Activated naive CD8-positive, alpha-beta T cell treated with anti-CD3 and anti-CD28 coated beads, Interleukin-2, amount 50 U/mL, for 24 hours (primary cell): ENCODE measurements around the gene TNNC1.

Experiments used
- ATAC-seq: fragments of 150-1000 bp; cut with Tn5 transposase; one replicate; pipeline ENCODE4 v1.10.0; 2021
- DNase-seq: peaks from one replicate; pipeline ENCODE4 v3.0.0; 2021
- H3K27ac Mint-ChIP-seq: one replicate; pipeline ENCODE4 v1.8.0; 2021; ENCODE audit warnings: mild to moderate bottlenecking, mixed read lengths
- H3K27me3 Mint-ChIP-seq: one replicate; pipeline ENCODE4 v1.8.0; 2021; ENCODE audit warnings: mixed read lengths
- H3K36me3 Mint-ChIP-seq: one replicate; pipeline ENCODE4 v1.8.0; 2021; ENCODE audit warnings: low read depth, mixed read lengths
- H3K4me1 Mint-ChIP-seq: one replicate; pipeline ENCODE4 v1.8.0; 2021; ENCODE audit warnings: mixed read lengths
- H3K4me3 Mint-ChIP-seq: one replicate; pipeline ENCODE4 v1.8.0; 2021; ENCODE audit warnings: mild to moderate bottlenecking, moderate library complexity, mixed read lengths
- H3K9me3 Mint-ChIP-seq: one replicate; pipeline ENCODE4 v1.8.0; 2021; ENCODE audit warnings: mixed read lengths

TNNC1 gene

DNA sequence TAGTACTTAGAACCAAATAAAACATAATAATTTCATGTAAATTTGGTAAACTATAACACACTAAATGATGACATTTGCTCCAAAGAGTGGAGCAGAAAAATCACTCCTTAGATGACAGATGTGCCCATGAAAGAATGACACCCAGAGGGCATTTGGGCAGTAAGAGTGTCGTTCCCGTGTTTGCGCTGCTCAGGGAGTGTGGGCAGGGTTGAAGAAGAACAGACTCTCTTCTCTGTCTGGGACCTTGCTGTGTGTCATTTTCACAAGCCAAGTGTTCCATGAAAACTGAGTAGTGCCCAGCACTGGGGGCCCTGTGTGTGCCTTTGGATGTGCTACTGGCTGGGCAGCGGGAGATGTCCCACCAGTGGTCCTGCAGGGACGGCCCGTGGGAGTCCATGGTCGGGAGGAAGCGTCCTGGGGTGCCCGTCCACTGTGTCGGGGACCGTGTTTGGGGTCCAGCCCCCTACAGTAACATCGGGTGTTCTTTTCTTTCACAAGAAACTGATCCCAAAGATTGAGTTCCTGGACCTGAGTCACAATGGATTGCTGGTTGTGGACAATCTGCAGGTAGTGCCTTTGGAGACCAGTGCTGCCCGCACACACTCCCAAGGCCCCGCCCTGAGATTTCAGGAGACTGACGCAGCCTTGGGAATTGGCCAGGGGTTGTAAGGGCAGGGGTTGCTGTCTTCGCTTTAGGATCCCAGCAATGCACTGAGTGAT, 23.4 kb upstream of the TNNC1 start:
- no peak for ATAC-seq
- H3K27ac Mint-ChIP-seq = no peak overlapping the region
- H3K27me3 Mint-ChIP-seq = no peaks in the 10 kb centered on the region
- H3K4me1 Mint-ChIP-seq = no peaks in the 10 kb centered on the region
- peaks cover 29% of the 10 kb centered on the region for H3K36me3 Mint-ChIP-seq
- no peak overlapping the region for H3K4me3 Mint-ChIP-seq
- no peaks in the 10 kb centered on the region for H3K9me3 Mint-ChIP-seq
- DNase-seq = no peak

DNA sequence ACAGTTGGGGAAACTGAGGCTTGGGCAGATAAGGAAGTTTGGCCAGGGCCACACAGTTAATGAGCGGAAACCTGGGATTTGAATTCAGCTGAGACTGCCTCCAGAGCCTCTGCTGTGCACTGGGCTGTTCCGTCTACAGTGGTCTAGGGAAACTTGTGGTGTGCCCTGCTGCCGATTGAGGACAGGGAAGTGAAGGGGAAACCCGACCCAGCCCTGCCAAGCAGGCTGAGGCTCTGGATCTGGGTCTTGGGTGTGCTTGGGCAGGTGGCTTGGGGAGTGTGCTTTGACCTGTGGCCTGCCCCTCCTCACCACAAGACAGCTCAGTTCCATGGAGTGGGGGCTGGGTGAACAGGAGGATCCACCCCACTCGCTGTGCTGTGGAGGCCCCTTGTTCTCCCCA, 19.2 kb upstream of the TNNC1 start:
- H3K4me3 Mint-ChIP-seq = no peak overlapping the region
- no peak for DNase-seq

DNA sequence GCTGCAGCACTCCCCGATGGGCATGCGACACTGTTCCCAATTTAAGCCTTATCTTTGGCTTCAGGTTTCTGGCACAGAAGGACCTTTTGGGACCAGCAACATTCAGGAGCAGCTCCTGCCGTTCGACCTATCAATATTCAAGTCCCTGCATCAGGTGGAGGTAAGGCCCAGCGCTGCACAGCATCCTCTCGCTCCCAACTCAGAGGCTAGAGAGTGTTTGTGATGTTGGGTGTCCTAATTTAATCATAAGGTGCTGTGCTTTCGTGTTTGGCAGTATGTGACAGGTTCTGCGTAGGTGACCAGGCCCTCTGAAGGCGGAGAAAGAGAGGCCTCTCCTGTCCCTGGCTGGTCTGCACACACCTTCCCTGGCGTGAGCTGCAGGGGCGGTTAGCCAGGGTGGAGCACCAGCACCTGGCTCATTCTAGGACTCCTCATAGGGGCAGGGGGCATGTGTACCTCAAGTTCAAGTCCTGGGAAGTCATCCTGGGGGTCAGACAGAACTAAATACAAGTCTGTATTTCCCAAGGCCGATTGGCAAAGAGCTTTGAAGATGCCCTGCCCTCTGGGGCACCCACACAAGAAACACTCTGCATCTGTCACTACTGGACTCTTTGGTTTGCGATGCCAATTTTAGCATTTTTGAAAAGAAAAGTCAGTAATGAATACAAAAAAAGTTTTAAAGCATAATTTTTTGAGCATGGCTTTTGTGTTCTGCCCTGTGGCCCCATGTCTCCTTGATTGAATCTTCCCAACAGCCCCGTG, 18.6 kb upstream of the TNNC1 start:
- no peaks in the 10 kb centered on the region for H3K9me3 Mint-ChIP-seq

More for the DNA sequence above, 19.2 kb upstream of the TNNC1 start:
- peaks cover 16% of the 10 kb centered on the region for H3K36me3 Mint-ChIP-seq
- no peak overlapping the region for H3K27ac Mint-ChIP-seq
- no peaks in the 10 kb centered on the region for H3K9me3 Mint-ChIP-seq
- no peaks in the 10 kb centered on the region for H3K4me1 Mint-ChIP-seq
- ATAC-seq = no peak
- H3K27me3 Mint-ChIP-seq = no peaks in the 10 kb centered on the region

DNA sequence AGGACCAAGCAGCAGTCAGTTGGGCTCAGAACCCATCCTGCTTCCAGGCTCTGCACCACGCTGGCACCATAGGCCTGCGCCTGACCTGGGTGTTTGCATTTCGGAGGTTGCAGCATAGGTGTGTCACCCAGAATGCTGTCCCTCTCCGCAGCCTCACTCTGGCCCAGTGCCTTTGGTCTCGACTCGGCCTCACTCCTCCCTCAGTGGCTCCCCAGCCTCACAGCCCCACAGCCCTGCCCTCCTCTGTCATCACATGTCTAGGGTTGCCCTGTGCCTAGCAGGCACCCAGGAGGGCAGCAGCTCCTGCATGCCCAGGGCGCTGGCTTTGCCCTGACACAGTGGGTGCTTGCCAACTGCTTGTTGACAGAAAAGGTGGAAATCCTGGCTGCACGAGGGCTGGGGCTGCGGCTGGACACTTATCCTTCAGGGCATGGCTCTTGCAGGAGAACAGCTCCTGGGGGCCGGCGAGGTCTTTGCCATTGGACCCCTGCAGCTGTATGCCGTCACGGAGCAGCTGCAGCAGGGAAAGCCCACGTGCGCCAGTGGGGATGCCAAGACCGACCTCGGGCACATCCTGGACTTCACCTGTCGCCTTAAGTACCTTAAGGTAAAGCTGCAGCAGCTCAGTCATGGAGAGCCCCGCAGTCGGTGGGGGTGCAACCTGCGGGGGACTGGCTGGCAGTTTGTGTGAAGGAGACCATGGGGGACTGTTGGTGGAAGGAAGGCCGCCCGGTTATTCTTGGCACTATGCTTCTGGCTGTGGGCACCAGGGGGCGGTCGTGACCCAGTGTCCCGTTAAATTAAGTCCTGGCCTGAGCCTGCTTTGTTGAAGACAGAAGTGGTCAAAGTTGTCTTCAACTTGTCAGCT, 17.8 kb upstream of the TNNC1 start:
- H3K36me3 Mint-ChIP-seq = peaks cover 16% of the 10 kb centered on the region

More for the DNA sequence above, 18.6 kb upstream of the TNNC1 start:
- ATAC-seq (no peak), DNase-seq (no peak)
- H3K27me3 Mint-ChIP-seq = no peaks in the 10 kb centered on the region
- H3K4me1 Mint-ChIP-seq = no peaks in the 10 kb centered on the region
- H3K4me3 Mint-ChIP-seq = no peak overlapping the region
- H3K27ac Mint-ChIP-seq = no peak overlapping the region
- peaks cover 16% of the 10 kb centered on the region for H3K36me3 Mint-ChIP-seq

DNA sequence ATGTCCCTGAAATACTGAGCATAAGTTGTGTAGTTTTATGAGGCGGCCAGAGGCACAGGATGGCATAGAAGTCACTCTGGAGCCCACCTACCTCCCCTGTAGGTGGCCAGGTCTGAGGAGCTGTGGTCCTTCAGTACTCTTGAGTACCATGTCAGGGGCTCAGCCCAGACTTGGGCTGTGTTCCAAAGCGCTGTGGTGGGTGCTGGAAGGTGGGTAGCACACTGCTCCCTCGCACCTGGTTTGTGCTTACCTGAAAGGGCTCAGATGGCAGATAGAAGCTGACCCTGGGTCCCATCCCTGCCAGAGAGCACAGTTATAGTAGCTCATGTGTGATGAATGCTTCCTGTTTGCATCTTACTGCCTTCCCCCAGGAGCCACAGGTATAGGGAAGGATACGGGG, 17.1 kb upstream of the TNNC1 start:
- Mint-ChIP-seq H3K36me3 (peaks cover 16% of the 10 kb centered on the region), H3K27ac (no peak overlapping the region), H3K9me3 (no peaks in the 10 kb centered on the region), H3K4me1 (no peaks in the 10 kb centered on the region), H3K27me3 (no peaks in the 10 kb centered on the region), H3K4me3 (no peak overlapping the region)
- no peak for ATAC-seq
- DNase-seq = no peak

More for the DNA sequence above, 17.8 kb upstream of the TNNC1 start:
- no peaks in the 10 kb centered on the region for H3K27me3 Mint-ChIP-seq
- no peak overlapping the region for H3K4me3 Mint-ChIP-seq
- H3K4me1 Mint-ChIP-seq = no peaks in the 10 kb centered on the region
- DNase-seq = peak; percentile 50
- H3K27ac Mint-ChIP-seq = no peak overlapping the region
- ATAC-seq = peak; percentile 41
- no peaks in the 10 kb centered on the region for H3K9me3 Mint-ChIP-seq

DNA sequence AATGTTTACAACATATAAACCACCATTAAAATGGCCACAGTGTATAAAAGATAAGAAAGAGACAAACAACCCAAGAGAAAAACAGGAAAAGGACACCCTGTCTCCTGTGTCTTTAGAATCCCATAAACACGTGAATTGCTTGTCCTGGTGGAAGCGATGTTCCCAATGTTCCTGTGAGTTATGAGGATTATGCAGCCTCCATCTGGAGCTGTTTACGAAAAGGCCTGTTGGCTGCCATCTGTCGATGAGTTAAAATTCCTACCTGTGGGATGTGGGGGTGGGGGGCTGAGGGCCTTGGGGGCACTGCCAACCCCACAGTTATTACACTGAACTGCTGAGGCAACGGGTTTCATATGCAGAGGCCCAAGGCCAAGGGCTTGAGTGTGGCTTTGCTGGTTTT, 15.2 kb upstream of the TNNC1 start:
- H3K27me3 Mint-ChIP-seq = no peaks in the 10 kb centered on the region
- peaks cover 14% of the 10 kb centered on the region for H3K36me3 Mint-ChIP-seq
- ATAC-seq = no peak

DNA sequence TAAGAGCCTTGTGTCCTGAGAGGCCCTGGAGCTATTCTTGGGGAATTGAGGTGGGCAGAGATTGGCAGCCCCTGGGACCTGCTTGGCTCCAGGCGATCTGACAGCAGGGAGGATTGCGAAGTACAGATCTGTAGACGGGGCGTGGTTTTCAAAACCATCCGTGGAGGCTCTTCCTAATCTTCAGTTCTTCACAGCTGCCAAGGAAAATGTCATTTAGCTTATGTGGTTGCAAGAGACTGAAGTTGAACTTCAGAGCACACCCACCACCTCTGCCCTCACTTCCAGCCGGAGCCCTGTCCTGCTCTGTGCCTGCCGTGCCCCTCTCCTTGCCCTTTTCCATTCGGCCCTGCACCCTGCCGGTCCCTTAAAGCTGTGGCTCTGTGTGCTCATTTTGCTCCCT, 14.5 kb upstream of the TNNC1 start:
- Mint-ChIP-seq H3K4me3 (no peak overlapping the region), H3K36me3 (peaks cover 11% of the 10 kb centered on the region), H3K4me1 (peaks cover 2% of the 10 kb centered on the region), H3K27ac (no peak overlapping the region), H3K27me3 (no peaks in the 10 kb centered on the region), H3K9me3 (no peaks in the 10 kb centered on the region)
- DNase-seq (no peak), ATAC-seq (no peak)

More for the DNA sequence above, 15.2 kb upstream of the TNNC1 start:
- H3K27ac Mint-ChIP-seq = no peak overlapping the region
- no peak overlapping the region for H3K4me3 Mint-ChIP-seq
- DNase-seq = no peak
- H3K9me3 Mint-ChIP-seq = no peaks in the 10 kb centered on the region
- H3K4me1 Mint-ChIP-seq = no peaks in the 10 kb centered on the region

DNA sequence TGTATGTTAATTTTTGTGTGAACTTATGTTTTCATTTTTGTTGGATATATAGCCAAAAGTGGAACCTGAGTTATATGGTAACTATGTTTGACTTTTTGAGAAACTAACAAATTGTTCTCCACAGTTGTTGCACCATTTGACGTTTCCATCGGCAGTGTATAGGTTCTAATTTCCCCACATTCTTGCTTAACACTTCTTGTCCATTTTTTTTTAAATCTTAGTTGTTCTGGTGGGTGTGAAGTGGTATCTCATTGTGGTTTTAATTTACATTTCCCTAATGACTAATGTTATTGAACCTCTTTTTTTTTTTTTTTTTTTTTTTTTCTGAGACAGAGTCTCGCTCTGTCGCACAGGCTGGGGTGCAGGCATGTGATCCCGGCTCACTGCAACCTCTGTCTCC, 9.6 kb upstream of the TNNC1 start:
- peaks cover 11% of the 10 kb centered on the region for H3K4me1 Mint-ChIP-seq
- no peak overlapping the region for H3K27ac Mint-ChIP-seq
- no peaks in the 10 kb centered on the region for H3K27me3 Mint-ChIP-seq
- ATAC-seq (no peak), DNase-seq (no peak)
- H3K4me3 Mint-ChIP-seq = no peak overlapping the region
- H3K9me3 Mint-ChIP-seq = no peaks in the 10 kb centered on the region
- H3K36me3 Mint-ChIP-seq = peaks cover 18% of the 10 kb centered on the region

DNA sequence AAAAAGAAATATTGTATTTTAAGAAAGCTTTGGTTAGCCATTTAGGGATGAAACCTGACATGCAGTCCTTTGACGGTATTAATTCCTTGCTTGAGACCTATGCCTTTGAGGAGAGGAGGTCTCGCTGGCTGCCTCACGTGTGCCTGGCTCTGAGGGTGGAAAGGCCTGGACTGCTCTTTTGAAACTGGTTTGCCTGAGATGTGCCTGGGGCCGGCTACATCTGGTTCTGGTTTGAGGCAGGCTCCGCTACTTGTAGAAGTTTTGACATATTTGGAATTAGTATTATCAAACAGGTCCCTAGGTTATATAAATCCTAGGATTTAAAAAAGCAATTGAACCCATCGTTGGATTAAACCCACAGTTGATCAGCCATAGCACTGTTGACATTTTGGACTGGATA, 8.0 kb upstream of the TNNC1 start:
- H3K27ac Mint-ChIP-seq = no peak overlapping the region

DNA sequence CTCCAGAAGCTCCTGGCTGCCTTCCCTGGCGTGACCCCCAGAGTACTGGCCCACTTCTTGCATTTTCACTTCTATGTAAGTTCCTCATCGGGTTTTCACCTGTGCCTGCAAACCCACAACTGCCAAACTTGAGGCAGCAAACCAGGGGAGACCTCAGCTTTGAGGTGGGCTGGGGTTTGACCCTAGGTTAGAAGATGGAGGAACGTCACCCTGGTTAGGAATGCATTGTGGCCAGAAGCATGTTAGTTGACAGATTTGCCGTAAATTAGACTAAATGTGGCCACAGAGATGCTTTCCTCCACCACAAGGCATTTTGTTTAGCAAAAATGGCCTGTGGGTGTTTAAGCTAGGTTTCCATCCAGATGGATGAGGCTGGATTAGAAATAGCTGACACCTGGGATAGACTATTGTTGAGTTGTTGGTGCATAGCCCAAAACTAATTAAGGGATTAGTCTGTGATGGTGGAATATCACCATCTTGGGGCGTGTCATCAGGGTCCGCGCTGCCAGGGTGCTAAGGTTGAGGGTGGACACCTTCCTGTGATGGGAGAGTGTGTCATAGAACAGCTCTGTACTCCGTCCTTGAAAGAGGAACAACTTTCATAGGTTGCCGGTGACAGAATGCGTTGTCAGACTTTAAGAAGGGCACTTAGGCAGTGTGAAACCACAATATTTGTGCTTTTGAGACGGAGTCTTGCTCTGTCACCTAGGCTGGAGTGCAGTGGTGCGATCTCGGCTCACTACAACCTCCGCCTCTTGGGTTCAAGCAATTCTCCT, 5.1 kb upstream of the TNNC1 start:
- ATAC-seq = no peak
- Mint-ChIP-seq H3K9me3 (no peaks in the 10 kb centered on the region), H3K27ac (no peak overlapping the region)

More for the DNA sequence above, 8.0 kb upstream of the TNNC1 start:
- ATAC-seq = no peak
- no peak overlapping the region for H3K4me3 Mint-ChIP-seq
- peaks cover 27% of the 10 kb centered on the region for H3K36me3 Mint-ChIP-seq
- peaks cover 22% of the 10 kb centered on the region for H3K4me1 Mint-ChIP-seq
- no peak for DNase-seq
- no peaks in the 10 kb centered on the region for H3K9me3 Mint-ChIP-seq
- no peaks in the 10 kb centered on the region for H3K27me3 Mint-ChIP-seq

DNA sequence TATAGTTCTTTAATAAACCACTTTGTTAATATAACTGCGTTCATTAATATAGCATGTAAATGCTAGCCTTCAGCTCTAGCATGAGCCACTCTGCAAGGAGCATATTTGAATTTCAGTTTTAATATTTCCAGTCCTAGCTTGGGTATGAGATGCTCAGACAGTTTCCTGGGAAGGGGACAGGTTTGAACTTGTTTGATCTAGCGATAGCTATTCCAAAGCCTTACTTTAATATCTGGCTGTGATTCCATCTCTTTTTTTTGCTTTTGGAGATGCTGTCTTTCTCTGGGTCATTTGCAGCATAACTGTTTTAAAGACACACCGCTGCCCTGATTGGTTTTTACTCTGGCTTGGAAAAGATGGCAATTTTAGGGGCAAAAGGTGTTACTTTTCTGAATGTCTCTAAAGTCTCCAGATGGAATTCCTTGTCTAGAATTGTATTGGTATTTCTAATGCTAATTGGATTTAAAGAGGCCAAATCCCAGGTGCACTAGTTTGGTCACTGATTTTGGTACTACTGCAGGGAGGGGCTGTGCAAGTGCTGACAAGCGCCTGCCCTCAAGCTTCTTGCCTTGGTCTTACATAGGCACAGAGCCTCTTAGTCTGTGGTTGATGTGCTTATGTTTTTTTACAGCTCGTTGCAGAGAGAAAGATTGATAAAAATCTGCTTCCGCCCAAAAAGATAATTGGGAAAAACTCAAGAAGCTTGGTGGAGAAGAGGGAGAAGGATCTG, 4.4 kb upstream of the TNNC1 start:
- DNase-seq (no peak), ATAC-seq (no peak)
- no peak overlapping the region for H3K4me3 Mint-ChIP-seq
- no peaks in the 10 kb centered on the region for H3K9me3 Mint-ChIP-seq
- H3K36me3 Mint-ChIP-seq = peaks cover 22% of the 10 kb centered on the region
- no peaks in the 10 kb centered on the region for H3K27me3 Mint-ChIP-seq
- H3K27ac Mint-ChIP-seq = peak overlapping the region; percentile 37
- peaks cover 45% of the 10 kb centered on the region for H3K4me1 Mint-ChIP-seq

More for the DNA sequence above, 5.1 kb upstream of the TNNC1 start:
- peaks cover 44% of the 10 kb centered on the region for H3K4me1 Mint-ChIP-seq
- H3K36me3 Mint-ChIP-seq = peaks cover 25% of the 10 kb centered on the region
- DNase-seq = no peak
- no peaks in the 10 kb centered on the region for H3K27me3 Mint-ChIP-seq
- H3K4me3 Mint-ChIP-seq = no peak overlapping the region

DNA sequence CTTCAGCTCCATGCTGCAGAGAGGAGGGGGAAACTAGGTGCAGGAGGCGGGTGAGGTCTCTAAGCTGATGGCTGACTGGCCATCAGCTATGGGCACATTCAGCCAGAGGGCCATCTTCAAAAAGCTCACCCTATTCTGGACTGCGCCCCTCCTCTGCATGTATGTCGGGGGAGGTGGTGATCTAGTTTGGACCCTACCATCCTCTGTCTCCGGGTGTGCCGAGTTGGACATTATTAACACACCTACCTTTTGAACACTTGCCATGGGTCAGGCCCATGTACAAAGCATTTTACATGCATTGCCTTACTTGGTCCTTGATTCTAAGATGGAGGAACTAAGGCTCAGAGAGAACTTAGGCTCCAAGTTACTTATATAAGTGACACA, 3.0 kb upstream of the TNNC1 start:
- H3K9me3 Mint-ChIP-seq = no peaks in the 10 kb centered on the region

DNA sequence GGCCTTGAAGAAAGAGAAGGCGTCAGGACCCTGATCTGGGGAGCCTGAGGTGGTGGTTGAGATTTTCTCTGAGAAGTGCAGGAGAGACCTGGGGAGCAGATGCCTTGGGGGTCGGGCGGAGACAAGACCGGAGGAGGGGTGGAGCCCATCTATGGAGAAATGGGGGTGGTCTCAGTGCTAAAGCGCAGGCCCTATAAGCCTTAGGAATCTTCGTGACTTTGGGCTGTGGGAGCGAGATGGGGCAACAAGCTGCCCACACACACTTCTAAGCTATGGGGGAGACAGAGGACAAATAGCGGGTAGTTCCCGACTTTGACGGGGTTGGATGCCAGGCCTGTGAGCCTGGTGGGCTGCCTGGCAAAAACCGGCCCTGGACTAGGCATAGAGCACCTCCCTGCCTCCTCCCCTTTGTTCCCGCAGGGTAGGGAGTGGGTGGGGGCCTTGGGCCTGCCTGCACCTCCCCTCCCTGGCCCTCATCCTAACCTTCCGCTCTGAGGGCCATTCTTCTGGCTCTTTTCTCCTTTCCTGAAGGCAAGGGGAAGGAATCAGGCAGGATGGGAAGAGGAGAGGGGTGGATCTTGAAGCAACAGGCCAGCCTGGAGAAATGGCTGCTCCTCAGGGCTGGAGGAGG, 2.4 kb upstream of the TNNC1 start:
- H3K4me1 Mint-ChIP-seq = peaks cover 41% of the 10 kb centered on the region
- H3K27ac Mint-ChIP-seq = peak overlapping the region; percentile 95
- H3K27me3 Mint-ChIP-seq = no peaks in the 10 kb centered on the region
- DNase-seq = no peak
- peaks cover 14% of the 10 kb centered on the region for H3K36me3 Mint-ChIP-seq
- ATAC-seq = no peak
- H3K9me3 Mint-ChIP-seq = no peaks in the 10 kb centered on the region
- peak overlapping the region; percentile 94 for H3K4me3 Mint-ChIP-seq

More for the DNA sequence above, 3.0 kb upstream of the TNNC1 start:
- H3K4me3 Mint-ChIP-seq = peak overlapping the region; percentile 94
- H3K36me3 Mint-ChIP-seq = peaks cover 14% of the 10 kb centered on the region
- ATAC-seq (no peak), DNase-seq (no peak)
- H3K4me1 Mint-ChIP-seq = peaks cover 41% of the 10 kb centered on the region
- H3K27me3 Mint-ChIP-seq = no peaks in the 10 kb centered on the region
- H3K27ac Mint-ChIP-seq = peak overlapping the region; percentile 32
